Liver (tissue), 3 donors: ENCODE measurements around the gene ATP2A1.
A peak's percentile ranks its signal among the peaks of the same experiment; 100 is the strongest.

Experiments
- GABPA ChIP-seq, 2 donors: IDR thresholded peaks in 1 of 2; conservative IDR thresholded peaks in 1 of 2; 2 replicates each; pipeline ENCODE4 v1.6.1; 2016; ENCODE audit warnings: antibody characterized with exemption in 2 of 2, mild to moderate bottlenecking in 1 of 2, moderate library complexity in 1 of 2
- RAD21 ChIP-seq, 2 donors: IDR thresholded peaks; 2 replicates each; pipeline ENCODE4 v1.6.1; 2016; ENCODE audit warnings: antibody characterized with exemption in 2 of 2, mild to moderate bottlenecking in 2 of 2
- TAF1 ChIP-seq: conservative IDR thresholded peaks from 2 replicates; pipeline ENCODE4 v1.6.1; 2016; ENCODE audit warnings: antibody characterized with exemption, mild to moderate bottlenecking
- TF ChIP-seq, protein P1 (sequence below): fragments of 150-350 bp; IDR thresholded peaks from 2 replicates; pipeline ENCODE4 v1.5.1; 2017; ENCODE audit warnings: improper control_type of control experiment, low read depth, low read length; ENCODE audit not compliant: missing input control
- donor health status: healthy.
- donor health status: healthy.

GRCh38 chr16:28863929-28864793, 14.1 kb upstream of the ATP2A1 start:
- TF ChIP-seq, protein P1, sequence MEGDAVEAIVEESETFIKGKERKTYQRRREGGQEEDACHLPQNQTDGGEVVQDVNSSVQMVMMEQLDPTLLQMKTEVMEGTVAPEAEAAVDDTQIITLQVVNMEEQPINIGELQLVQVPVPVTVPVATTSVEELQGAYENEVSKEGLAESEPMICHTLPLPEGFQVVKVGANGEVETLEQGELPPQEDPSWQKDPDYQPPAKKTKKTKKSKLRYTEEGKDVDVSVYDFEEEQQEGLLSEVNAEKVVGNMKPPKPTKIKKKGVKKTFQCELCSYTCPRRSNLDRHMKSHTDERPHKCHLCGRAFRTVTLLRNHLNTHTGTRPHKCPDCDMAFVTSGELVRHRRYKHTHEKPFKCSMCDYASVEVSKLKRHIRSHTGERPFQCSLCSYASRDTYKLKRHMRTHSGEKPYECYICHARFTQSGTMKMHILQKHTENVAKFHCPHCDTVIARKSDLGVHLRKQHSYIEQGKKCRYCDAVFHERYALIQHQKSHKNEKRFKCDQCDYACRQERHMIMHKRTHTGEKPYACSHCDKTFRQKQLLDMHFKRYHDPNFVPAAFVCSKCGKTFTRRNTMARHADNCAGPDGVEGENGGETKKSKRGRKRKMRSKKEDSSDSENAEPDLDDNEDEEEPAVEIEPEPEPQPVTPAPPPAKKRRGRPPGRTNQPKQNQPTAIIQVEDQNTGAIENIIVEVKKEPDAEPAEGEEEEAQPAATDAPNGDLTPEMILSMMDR, result no peak
- TF ChIP-seq RAD21 (IDR thresholded peaks at IDR 0.05) (no peak), TAF1 (no peak), GABPA (IDR thresholded peaks at IDR 0.05 in 1 of 2, conservative IDR thresholded peaks at IDR 0.05 in 1 of 2) (peak in 1 of 2 donors; percentile 45)
